T-helper 1 cell (primary cell): ENCODE results near the gene ELP5.

Experiments
- DNase-seq, 5 donors: peaks; one replicate each; pipeline ENCODE4 v3.0.0-alpha.2; 2012 to 2020

ELP5 gene

GRCh38 chr17:7285679-7286078 lies 33.7 kb downstream of the ELP5 start:
- no peak for DNase-seq

GRCh38 chr17:7289256-7290032 lies 37.4 kb downstream of the ELP5 start:
- no peak for DNase-seq

GRCh38 chr17:7290166-7290565 lies 38.2 kb downstream of the ELP5 start:
- DNase-seq, result no peak

- no peak for DNase-seq
Observed at GRCh38 chr17:7290685-7291084, 38.7 kb downstream of the ELP5 start.

- DNase-seq, result no peak
Observed at GRCh38 chr17:7292194-7292593, 40.2 kb downstream of the ELP5 start.

DNA sequence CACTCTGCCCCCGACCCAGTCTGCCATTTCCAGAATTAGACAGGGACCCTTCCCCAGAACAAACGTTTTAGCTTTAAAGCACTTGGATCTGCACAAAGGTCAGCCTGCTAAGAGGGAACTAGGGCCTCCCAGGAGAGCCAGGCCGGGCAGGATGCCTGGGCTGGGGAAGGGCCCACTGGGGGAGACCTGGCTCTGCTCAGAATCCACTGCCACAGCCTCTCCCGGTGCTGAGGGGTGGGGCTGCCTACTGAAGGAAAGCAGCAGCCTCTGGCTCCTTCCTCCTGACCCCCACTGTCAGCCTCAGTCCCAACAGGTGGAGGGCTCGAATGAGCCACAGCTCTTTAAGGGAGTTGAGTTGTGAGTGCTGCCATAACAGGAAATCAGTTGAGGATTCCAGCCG lies 40.7 kb downstream of the ELP5 start:
- DNase-seq, result no peak

DNA sequence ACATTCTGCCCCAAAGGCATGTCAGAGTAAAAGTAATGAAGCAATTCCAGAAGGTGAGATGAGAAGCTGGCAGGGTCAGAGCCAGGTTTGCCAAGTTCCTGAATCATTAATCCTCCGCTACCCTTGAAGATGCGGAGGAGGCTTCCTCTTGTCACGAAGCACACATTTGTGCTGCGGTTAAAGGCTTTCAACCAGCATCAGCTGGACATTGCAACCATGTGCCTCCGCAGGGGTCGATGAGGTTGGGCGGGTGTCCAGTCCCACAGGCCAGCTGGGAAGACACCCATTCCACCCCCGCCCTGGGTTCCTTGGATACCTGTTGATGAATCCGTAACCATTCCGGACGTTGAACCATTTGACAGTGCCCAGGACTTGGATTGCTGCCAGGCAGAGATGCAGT lies 41.1 kb downstream of the ELP5 start:
- DNase-seq, result no peak

GRCh38 chr17:7293816-7294613 lies 42.0 kb downstream of the ELP5 start:
- DNase-seq, result peak in 1 of 5 donors; percentile 20

GRCh38 chr17:7294614-7295153 lies 42.7 kb downstream of the ELP5 start, which contains the start of gene YBX2:
Gene YBX2 (minus strand): TSS chr17:7294639. CDS start chr17:7294500, 139 bp downstream.
- DNase-seq, result peak; percentile 58 to 90 (median 68)

DNA sequence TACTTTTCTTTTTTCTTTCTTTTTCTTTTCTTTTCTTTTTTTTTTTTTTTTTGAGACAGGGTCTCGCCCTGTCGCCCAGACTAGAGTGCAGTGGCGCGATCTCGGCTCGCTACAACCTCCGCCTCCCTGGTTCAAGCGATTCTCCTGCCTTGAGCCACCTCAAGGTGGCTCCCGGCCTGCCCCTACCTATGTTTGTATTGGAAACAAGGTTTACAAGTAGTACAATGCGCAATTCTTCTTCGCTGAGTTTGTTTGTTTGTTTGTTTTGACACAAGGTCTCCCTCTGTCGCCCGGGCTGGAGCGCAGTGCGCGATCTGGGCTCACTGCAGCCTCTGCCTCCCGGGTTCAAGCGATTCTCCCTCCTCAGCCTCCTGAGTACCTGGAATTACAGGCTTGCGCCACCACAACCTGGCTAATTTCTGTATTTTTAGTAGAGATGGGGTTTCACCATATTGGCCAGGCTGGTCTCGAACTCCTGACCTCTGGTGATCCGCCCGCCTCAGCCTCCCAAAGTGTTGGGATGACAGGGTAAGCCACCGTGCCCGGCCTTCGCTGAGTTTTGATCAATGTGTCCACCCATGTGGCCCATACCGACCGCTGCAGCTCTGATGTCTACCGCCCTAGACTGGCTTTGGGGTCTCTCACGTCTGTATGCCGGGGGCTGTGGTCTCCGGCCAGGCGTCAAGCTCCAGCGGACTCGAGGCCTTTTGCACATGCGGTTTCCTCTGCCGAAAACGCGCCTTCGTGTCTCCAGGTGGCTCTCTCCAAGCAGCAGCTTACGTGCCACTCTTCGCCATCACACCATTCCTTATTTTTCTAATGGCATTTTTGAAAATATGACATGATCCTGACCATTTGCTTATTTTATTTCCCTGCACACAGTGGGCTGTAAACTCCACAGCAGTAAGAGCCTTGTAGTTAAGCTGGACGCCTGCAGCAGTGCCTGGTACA lies 43.5 kb downstream of the ELP5 start:
- no peak for DNase-seq

DNA sequence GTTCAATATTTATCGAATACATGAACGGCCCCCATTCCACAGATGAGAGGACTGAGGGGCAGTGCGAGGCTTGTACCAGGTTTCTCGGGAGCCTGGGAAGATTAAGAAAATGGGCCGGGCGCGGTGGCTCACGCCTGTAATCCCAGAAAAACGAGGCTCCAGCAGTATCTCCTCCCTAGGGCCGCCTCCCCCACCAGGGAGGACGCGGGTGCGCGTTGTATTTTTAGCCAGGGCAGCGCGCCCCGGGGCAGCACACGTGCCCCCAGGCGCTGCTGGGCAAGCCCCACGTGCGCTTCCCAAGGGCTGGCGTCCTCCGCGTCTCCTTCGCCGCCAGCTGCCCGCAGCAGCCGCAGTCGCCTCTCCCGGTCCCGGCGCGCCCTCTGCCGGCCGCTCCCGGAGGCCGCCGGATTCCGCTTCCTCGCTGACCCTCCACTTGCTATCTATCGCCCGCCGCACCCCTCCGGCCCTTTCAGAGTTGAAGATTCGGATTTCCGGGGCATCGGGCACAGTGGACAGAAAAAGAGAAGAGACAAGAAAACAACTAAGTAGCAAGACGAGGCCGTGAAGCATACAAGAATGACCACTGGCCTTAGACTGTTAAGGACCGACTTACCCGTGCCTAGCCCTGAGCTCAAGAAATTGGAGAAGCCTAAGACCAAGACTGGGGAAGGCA lies 44.3 kb downstream of the ELP5 start:
- peak; percentile 49 to 69 (median 50) for DNase-seq

GRCh38 chr17:7304179-7304578 lies 52.2 kb downstream of the ELP5 start:
- DNase-seq, result no peak

DNA sequence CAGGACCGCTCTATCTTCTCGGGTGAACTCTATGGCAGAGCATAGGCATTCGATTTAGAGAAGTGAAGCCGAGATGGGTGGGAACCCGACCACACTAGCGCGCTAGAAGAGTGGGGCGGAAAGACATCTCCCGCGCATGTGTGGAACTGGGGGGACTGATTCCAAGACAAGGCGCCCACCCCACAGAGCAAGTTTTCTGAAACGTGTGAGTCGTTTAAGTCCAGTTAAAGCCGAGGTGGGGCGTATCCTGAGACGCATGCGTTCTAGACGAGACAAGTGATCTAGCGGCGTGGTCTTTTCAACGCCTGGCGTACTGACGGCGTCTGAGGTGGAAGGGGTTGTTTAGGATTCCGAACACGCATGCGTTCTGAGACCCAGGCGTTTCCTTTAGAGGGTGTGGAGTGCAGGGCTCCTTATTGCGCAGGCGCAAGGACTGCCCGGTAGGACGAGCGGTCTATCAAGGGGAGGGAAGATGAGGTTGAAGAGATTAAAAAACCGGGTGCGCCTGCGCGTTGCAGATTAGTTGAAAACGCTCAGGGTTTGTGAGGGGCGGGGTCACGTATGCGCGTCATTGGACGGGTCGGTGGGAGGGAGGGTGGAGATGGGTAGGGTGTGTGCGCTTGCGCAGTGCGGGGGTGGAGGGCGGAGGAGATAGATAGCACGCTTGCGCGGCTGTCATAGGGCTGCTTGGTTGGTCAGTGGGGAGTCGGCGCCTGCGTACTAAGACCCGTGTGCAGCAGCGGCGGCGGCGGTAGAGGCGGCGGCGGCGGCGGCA lies 55.1 kb downstream of the ELP5 start, which contains the start of gene EIF5A:
EIF5A (plus strand) TSS at position 718 of the 775 bp plus-strand sequence. CDS start 2,008 bp downstream, outside the sequence.
- DNase-seq, result peak; percentile 100

DNA sequence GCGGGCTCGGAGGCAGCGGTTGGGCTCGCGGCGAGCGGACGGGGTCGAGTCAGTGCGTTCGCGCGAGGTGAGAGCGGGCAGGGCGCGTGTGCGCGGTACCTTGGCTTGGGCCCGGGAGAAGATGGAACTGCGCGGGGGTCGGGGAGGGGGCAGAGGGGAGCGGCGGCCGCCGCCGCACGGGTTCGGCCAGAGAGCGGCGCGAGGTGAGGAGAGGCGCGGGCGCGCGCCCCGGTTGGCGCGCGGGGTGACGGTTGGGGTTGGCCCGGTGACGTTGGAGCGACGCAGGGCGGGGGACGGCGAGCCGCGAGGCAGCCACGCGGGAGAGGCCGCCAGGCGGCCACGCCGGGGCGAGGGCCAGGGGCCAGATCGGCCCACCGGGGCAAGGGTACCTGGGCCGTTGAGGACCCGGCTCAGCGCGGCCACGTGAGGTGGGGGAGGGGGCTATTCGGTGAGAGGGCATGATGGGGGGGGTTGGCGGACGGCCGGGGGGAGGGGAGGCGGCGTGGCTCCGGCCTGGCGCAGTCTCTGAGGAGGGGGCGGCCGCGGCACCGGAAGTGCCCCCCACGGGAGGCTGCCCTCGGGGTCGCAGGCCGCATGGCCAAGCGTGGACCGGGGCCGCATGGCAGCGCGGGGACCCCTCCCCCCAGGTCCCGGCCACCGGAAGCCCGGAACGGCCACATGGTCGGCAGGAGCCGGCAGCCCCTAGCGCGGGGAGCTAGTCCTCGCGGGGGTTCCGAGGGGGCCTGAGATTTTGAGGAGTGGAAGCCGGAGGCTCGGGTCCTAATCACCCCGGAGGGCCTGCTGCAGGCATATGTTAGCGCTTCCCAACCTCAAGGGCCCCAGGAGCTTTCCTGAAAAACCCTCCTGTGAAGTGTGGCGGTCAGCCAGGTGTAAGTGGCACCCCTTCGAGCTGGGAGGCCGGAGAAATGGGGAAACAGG lies 55.9 kb downstream of the ELP5 start:
- DNase-seq, result peak; percentile 38 to 67 (median 53)

DNA sequence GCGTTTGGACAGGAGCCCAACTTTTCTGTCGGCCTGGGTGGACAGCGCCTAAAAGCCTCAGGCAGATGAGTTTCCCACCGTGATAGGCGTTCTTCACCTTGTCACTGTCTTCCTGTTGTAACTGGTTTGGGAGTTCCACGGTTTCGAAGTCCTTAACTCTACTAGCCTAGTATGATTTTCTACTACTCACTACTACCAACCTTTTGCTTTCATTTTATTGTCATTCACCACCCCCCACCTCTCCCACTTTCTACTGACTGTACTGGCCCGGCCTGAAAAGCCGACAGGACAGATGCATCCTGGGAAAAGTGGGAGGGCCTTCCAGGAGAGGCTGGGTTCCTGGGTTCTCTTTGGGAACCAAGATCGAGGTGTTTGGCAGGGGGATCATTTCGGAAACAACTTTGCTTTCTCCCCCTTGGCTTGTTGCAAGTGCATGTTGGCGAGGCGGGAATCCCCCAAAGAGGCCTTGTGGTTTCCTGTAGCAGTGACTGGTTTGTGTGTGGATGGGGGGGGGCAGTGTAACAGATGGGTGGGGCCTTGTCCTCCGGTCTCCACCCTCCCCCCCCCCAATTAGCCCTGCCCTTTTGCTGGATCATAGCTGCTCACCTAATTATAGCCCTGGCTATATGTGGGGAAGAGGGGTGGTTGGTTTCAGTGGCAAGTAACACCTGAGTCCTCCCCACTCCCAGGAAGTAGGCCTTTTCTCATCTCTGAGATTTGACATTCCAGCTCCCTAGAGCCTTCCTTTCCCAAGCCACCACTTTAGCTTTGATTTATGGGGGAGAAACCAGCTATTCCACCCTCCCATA lies 56.8 kb downstream of the ELP5 start:
- DNase-seq, result peak; percentile 82 to 88 (median 87)
